Caco-2 (cell line): Measurements from ENCODE around the gene ESRP2. TPM values are rescaled to one million over a fixed set of nuclear protein-coding genes. Genes with fewer than 3 reads are reported as not detected.

ENCODE experiments used
- BruUV-seq: library from RNA; stranded (reverse); fragments of 400-500 nt; replicated peaks from 2 replicates; lab custom pipeline; 2021; lab: Mats Ljungman, UMichigan
- CTCF ChIA-PET: fragments of 300-600 bp; sonication (Branson Sonifier 250); formaldehyde crosslinking; loops from one replicate; lab custom pipeline; 2022; ENCODE audit warnings: antibody characterized with exemption; lab: Charles Lee
- POLR2A ChIA-PET: fragments of 300-600 bp; sonication (Branson Sonifier 250); formaldehyde crosslinking; loops from one replicate; lab custom pipeline; 2022; ENCODE audit warnings: antibody characterized with exemption; lab: Charles Lee
- DNase-seq, 2 experiments: peaks; one replicate each; pipeline versions ENCODE4 v3.0.0 to v3.0.0-alpha.2; 2020 to 2022
- H3K27me3 ChIP-seq: replicated peaks from 2 replicates; pipeline ENCODE4 v1.6.0; 2011; ENCODE audit warnings: low read length; ENCODE audit not compliant: control insufficient read depth, insufficient read depth
- H3K36me3 ChIP-seq: 2 replicates; pipeline ENCODE4 v1.5.1; 2011; ENCODE audit warnings: low read length; ENCODE audit not compliant: control insufficient read depth, insufficient read depth
- H3K4me1 ChIP-seq: fragments of 250-450 bp; sonication (Bioruptor Pico); 2 replicates; pipeline ENCODE4 v1.5.1; 2020; ENCODE audit warnings: mild to moderate bottlenecking
- H3K4me3 ChIP-seq: 2 replicates; pipeline ENCODE4 v1.5.1; 2011; ENCODE audit warnings: low read depth, mild to moderate bottlenecking, control low read depth, low read length
- H3K9me3 ChIP-seq: fragments of 250-450 bp; sonication (Bioruptor Pico); 2 replicates; pipeline ENCODE4 v1.5.1; 2020; ENCODE audit warnings: mild to moderate bottlenecking, moderate library complexity
- H3K27ac Mint-ChIP-seq: one replicate; pipeline ENCODE4 v1.8.0; 2022; ENCODE audit warnings: mixed read lengths; ENCODE audit not compliant: unreplicated experiment
- H3K27me3 Mint-ChIP-seq: one replicate; pipeline ENCODE4 v1.8.0; 2022; ENCODE audit warnings: mixed read lengths; ENCODE audit not compliant: insufficient read depth, unreplicated experiment
- H3K36me3 Mint-ChIP-seq: one replicate; pipeline ENCODE4 v1.8.0; 2022; ENCODE audit warnings: mild to moderate bottlenecking, mixed read lengths; ENCODE audit not compliant: insufficient read depth, unreplicated experiment
- H3K4me1 Mint-ChIP-seq: one replicate; pipeline ENCODE4 v1.8.0; 2022; ENCODE audit warnings: low read depth, mixed read lengths; ENCODE audit not compliant: unreplicated experiment
- H3K4me3 Mint-ChIP-seq: one replicate; pipeline ENCODE4 v1.8.0; 2022; ENCODE audit warnings: mild to moderate bottlenecking, moderate library complexity, mixed read lengths; ENCODE audit not compliant: unreplicated experiment
- H3K9me3 Mint-ChIP-seq: one replicate; pipeline ENCODE4 v1.8.0; 2022; ENCODE audit warnings: mixed read lengths; ENCODE audit not compliant: unreplicated experiment
- CTCF ChIP-seq, 2 experiments: fragments of 200-600 bp in 1 of 2; IDR thresholded peaks; 1 replicate in 1 of 2; 2 replicates in 1 of 2; pipeline versions ENCODE4 v1.5.1 to v1.8.0; 2011 to 2022; ENCODE audit warnings: antibody characterized with exemption in 1 of 2, control low read depth in 1 of 2, inconsistent platforms in 1 of 2, low read depth in 1 of 2, low read length in 1 of 2, mild to moderate bottlenecking in 1 of 2, moderate library complexity in 1 of 2; ENCODE audit not compliant: insufficient read depth in 1 of 2, severe bottlenecking in 1 of 2, unreplicated experiment in 1 of 2
- intact Hi-C: fragments of 100-400 bp; cut with micrococcal nuclease; formaldehyde crosslinking; loops from one replicate; pipeline ENCODE4 v1.10.0; 2022; ENCODE audit not compliant: unreplicated experiment
- total RNA-seq: library from RNA; stranded (reverse); gene quantifications from 2 replicates; pipeline ENCODE4 v1.2.3, GENCODE V29; 2022

The ESRP2 gene
- total RNA-seq, 1 experiment from 2014 or later = 110 TPM

- H3K9me3 Mint-ChIP-seq = no peaks in the 10 kb centered on the region
- DNase-seq = peak; percentile 85 to 90
- POLR2A ChIA-PET = interaction anchor here (0.5 to 5.1 kb wide), 16 partner anchors 16 to 1511 kb away, joined by 3 to 59 read pairs (median 5); partner anchors contain the start of genes ESRP2, PLA2G15, PRMT7 and SLC7A6OS
- peak within 1 kb of the TSS; percentile 94 for H3K4me3 ChIP-seq
- peaks cover 44% of the 10 kb centered on the region for H3K4me1 ChIP-seq
- peak within 1 kb of the TSS; percentile 91 for H3K4me3 Mint-ChIP-seq
- no peaks in the 10 kb centered on the region for H3K9me3 ChIP-seq
- BruUV-seq = TSS peak; percentile 99
- intact Hi-C loops = loop anchor here (1.0 to 5.0 kb wide), 5 partner anchors 17 to 64 kb away; partner anchors contain the start of genes PRMT7 and SLC7A6OS
- peak; percentile 77 to 79 for TF ChIP-seq CTCF (IDR thresholded peaks at IDR 0.05; ENCODE audit: insufficient read depth in 1 of 2, low read depth in 1 of 2, low read length in 1 of 2, severe bottlenecking in 1 of 2, unreplicated experiment in 1 of 2)
- peaks cover 64% of the 10 kb centered on the region for H3K36me3 Mint-ChIP-seq
- peak within 1 kb of the TSS; percentile 98 for H3K27ac Mint-ChIP-seq
- H3K4me1 Mint-ChIP-seq = peaks cover 31% of the 10 kb centered on the region
- no peaks in the 10 kb centered on the region for H3K27me3 Mint-ChIP-seq
- H3K27me3 ChIP-seq = no peaks in the 10 kb centered on the region
- CTCF ChIA-PET = interaction anchor here (0.9 to 5.5 kb wide), 14 partner anchors 9 to 180 kb away, joined by 3 to 98 read pairs (median 6); partner anchors contain the start of genes ESRP2, NFATC3, PLA2G15 and PRMT7
- H3K36me3 ChIP-seq = no peaks in the 10 kb centered on the region
Observed at GRCh38 chr16:68264128-68265077, 28.5 kb upstream of the ESRP2 start, which contains the start of gene SLC7A6. SLC7A6 (plus strand) TSS chr16:68264526; CDS start chr16:68274727, 10,201 bp downstream.

- H3K36me3 Mint-ChIP-seq = peaks cover 58% of the 10 kb centered on the region
- Histone ChIP-seq H3K4me1 (peaks cover 37% of the 10 kb centered on the region), H3K4me3 (peak overlapping the region; percentile 94), H3K36me3 (no peaks in the 10 kb centered on the region), H3K9me3 (no peaks in the 10 kb centered on the region), H3K27me3 (no peaks in the 10 kb centered on the region)
- intact Hi-C loops = loop anchor here (5.0 kb wide), 1 partner anchor 34 kb away; no protein-coding TSS in a partner anchor
- no peaks in the 10 kb centered on the region for H3K9me3 Mint-ChIP-seq
- POLR2A ChIA-PET = interaction anchor here (0.7 to 5.1 kb wide), 8 partner anchors 17 to 69 kb away, joined by 3 to 59 read pairs (median 18); partner anchors contain the start of genes ESRP2, PLA2G15, PRMT7 and SLC7A6OS
- H3K27ac Mint-ChIP-seq = peak overlapping the region; percentile 98
- H3K4me3 Mint-ChIP-seq = peak overlapping the region; percentile 91
- CTCF ChIA-PET = interaction anchor here (0.9 to 5.5 kb wide), 13 partner anchors 9 to 179 kb away, joined by 3 to 98 read pairs (median 7); partner anchors contain the start of genes ESRP2, NFATC3, PLA2G15 and PRMT7
- no TSS peak for BruUV-seq
- H3K27me3 Mint-ChIP-seq = no peaks in the 10 kb centered on the region
- DNase-seq = no peak
- peaks cover 31% of the 10 kb centered on the region for H3K4me1 Mint-ChIP-seq
- TF ChIP-seq CTCF (IDR thresholded peaks at IDR 0.05; ENCODE audit: insufficient read depth in 1 of 2, low read depth in 1 of 2, low read length in 1 of 2, severe bottlenecking in 1 of 2, unreplicated experiment in 1 of 2) = no peak
Observed at GRCh38 chr16:68263559-68264127, 27.7 kb upstream of the ESRP2 start.
